Measurements from ENCODE around the gene ACTL8. TPM values are rescaled to one million over a fixed set of nuclear protein-coding genes. Genes with fewer than 3 reads are reported as not detected.

ACTL8 gene
- total and polyA plus RNA-seq, 10 donors, result not detected

DNA sequence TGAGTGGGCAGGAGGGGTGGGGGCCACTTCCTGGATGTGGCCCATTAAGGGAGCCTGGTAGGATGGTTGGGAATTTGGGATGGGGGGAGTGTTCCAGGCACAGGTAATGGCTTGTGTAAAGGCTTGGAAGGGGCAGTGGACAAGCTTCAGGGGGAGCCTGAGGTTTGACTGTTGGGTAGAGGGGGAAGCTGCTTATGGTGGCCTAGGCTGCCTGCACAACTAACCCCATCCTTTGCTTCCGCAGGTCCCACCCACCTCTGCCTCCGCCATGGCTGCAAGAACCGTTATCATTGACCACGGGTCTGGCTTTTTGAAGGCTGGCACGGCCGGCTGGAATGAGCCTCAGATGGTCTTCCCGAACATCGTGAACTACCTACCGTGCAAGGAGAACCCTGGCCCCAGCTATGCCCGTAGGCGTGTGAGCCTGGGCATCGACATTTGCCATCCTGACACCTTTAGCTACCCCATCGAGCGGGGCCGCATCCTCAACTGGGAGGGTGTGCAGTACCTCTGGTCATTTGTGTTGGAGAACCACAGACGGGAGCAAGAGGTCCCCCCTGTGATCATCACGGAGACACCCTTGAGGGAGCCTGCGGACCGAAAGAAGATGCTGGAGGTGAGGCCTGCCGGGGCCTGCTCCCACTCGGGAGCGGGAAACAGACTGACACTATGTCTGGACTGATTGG, 67.8 kb downstream of the ACTL8 start:
- Histone ChIP-seq H3K27me3 (replicated peaks in 1 of 7) (peaks cover 0 to 78% (median 15%) of the 10 kb centered on the region in 7 donors), H3K4me1 (no peaks in the 10 kb centered on the region), H3K27ac (no peak overlapping the region), H3K9me3 (peaks cover 0 to 3% (median 0%) of the 10 kb centered on the region in 8 donors), H3K36me3 (no peaks in the 10 kb centered on the region), H3K4me3 (no peak overlapping the region)
- 92 to 96% (median 93%) methylated on average over 21 to 22 of the region's 22 CpGs for WGBS, 5 donors
- TF ChIP-seq, protein P1, sequence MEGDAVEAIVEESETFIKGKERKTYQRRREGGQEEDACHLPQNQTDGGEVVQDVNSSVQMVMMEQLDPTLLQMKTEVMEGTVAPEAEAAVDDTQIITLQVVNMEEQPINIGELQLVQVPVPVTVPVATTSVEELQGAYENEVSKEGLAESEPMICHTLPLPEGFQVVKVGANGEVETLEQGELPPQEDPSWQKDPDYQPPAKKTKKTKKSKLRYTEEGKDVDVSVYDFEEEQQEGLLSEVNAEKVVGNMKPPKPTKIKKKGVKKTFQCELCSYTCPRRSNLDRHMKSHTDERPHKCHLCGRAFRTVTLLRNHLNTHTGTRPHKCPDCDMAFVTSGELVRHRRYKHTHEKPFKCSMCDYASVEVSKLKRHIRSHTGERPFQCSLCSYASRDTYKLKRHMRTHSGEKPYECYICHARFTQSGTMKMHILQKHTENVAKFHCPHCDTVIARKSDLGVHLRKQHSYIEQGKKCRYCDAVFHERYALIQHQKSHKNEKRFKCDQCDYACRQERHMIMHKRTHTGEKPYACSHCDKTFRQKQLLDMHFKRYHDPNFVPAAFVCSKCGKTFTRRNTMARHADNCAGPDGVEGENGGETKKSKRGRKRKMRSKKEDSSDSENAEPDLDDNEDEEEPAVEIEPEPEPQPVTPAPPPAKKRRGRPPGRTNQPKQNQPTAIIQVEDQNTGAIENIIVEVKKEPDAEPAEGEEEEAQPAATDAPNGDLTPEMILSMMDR (IDR thresholded peaks at IDR 0.05 in 8 of 11, conservative IDR thresholded peaks at IDR 0.05 in 3 of 11), result no peak
- TF ChIP-seq POLR2AphosphoS5 (IDR thresholded peaks at IDR 0.05) (no peak), POLR2A (IDR thresholded peaks at IDR 0.05) (no peak)
- DNase-seq, result no peak
- intact Hi-C loops (cut with DNase I; ENCODE audit: low total_unique reads), result no loop called here

DNA sequence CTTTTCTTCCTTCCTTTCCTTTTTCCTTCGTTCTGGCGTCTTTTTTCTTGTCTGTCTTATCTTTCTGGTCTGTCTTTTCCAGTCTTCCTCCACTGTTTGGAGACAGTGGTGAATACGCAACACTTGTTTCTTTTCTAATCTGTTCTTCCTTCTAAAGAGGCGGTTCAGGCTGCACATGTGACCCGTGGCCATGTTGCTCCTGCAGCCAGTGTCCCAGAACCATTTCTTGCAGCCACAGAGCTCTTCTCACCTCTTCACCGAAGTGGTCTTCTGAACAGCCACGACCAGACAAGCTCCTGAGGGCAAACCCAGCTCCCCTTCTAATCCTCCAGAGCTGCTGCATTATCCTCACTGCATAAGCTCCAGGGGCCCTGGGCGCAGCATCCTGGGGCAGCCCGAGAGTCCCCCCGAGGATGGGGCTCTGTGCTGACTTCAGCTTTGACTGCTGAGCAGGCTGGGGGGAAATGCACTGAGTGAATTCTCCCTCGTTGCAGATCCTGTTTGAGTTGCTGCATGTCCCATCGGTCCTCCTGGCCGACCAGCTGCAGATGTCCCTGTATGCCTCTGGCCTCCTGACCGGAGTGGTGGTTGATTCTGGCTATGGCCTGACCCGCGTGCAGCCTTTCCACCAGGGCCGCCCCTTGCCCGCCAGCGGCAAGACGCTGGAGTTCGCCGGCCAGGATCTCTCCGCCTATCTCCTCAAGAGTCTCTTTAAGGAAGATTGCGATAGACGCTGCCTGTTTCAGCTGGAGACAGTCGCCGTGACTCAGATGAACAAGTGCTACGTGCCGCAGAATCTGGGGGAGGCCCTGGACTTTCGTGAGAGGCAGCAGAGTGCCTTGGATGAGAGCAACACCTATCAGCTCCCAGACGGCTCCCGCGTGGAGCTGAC, 70.4 kb downstream of the ACTL8 start:
- Histone ChIP-seq H3K9me3 (peaks cover 0 to 3% (median 0%) of the 10 kb centered on the region in 8 donors), H3K36me3 (no peaks in the 10 kb centered on the region), H3K27me3 (replicated peaks in 1 of 7) (peaks cover 0 to 84% (median 15%) of the 10 kb centered on the region in 7 donors), H3K4me1 (no peaks in the 10 kb centered on the region), H3K27ac (no peak overlapping the region), H3K4me3 (no peak overlapping the region)
- intact Hi-C loops (cut with DNase I; ENCODE audit: low total_unique reads), result no loop called here
- WGBS, 5 donors, result 64 to 75% (median 68%) methylated on average over 13 to 33 of the region's 33 CpGs
- TF ChIP-seq, protein P1 (IDR thresholded peaks at IDR 0.05 in 8 of 11, conservative IDR thresholded peaks at IDR 0.05 in 3 of 11), result no peak
- TF ChIP-seq POLR2AphosphoS5 (IDR thresholded peaks at IDR 0.05), result no peak
- no peak for DNase-seq

DNA sequence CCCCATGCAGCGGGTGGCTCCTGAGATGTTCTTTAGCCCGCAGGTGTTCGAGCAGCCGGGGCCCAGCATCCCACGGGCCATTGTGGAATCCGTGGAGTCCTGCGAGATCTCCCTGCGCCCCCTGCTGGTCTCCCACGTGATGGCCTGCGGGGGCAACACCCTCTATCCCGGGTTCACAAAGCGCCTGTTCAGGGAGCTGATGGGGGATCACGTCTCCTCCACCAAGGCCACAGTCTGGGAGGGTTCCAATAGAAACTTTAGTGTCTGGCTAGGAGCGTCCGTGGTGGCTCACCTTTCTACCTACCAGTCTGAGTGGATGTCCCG, 71.0 kb downstream of the ACTL8 start:
- peaks cover 0 to 3% (median 0%) of the 10 kb centered on the region in 8 donors for H3K9me3 ChIP-seq
- WGBS, 5 donors, result 32 to 65% (median 39%) methylated on average over 5 to 16 of the region's 16 CpGs
- peaks cover 0 to 84% (median 15%) of the 10 kb centered on the region in 7 donors for H3K27me3 ChIP-seq (replicated peaks in 1 of 7)
- H3K4me3 ChIP-seq, result no peak overlapping the region
- TF ChIP-seq, protein P1 (IDR thresholded peaks at IDR 0.05 in 8 of 11, conservative IDR thresholded peaks at IDR 0.05 in 3 of 11), result peak in 8 of 11 experiments; percentile 21 to 61 (median 44)
- no peak for TF ChIP-seq POLR2AphosphoS5 (IDR thresholded peaks at IDR 0.05)
- H3K36me3 ChIP-seq, result no peaks in the 10 kb centered on the region
- intact Hi-C loops (cut with DNase I; ENCODE audit: low total_unique reads), result no loop called here
- no peaks in the 10 kb centered on the region for H3K4me1 ChIP-seq
- DNase-seq, result no peak
- H3K27ac ChIP-seq, result no peak overlapping the region

DNA sequence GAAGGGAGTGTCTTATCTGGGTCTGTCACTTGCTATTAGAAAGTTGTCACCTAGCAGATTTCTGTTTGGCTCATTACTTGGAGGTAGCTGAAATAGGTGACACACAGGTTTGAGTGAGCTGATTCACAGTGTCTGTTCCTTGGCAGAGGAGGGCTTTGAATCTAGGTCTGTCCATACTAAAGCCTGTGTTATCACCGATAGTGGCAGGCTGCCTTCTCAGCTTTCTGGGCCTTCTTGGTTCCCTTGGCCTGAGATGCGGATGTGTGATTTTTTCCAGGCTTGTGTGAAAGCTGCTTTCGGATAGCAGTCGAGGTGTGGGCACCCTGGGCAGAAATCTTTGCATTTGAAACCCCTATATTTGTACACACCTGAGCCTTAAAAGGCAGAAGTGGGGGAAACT, 73.9 kb downstream of the ACTL8 start:
- Histone ChIP-seq H3K4me3 (no peak overlapping the region), H3K27ac (no peak overlapping the region), H3K9me3 (peaks cover 0 to 3% (median 0%) of the 10 kb centered on the region in 8 donors), H3K27me3 (replicated peaks in 1 of 7) (peaks cover 0 to 72% (median 6%) of the 10 kb centered on the region in 7 donors), H3K4me1 (no peaks in the 10 kb centered on the region), H3K36me3 (no peaks in the 10 kb centered on the region)
- TF ChIP-seq, protein P1 (IDR thresholded peaks at IDR 0.05 in 8 of 11, conservative IDR thresholded peaks at IDR 0.05 in 3 of 11), result no peak
- TF ChIP-seq POLR2A (IDR thresholded peaks at IDR 0.05) (no peak), POLR2AphosphoS5 (IDR thresholded peaks at IDR 0.05) (no peak)
- intact Hi-C loops (cut with DNase I; ENCODE audit: low total_unique reads), result no loop called here
- 30 to 43% (median 36%) methylated on average over 4 of the region's 4 CpGs for WGBS, 5 donors
- DNase-seq, result no peak
